Measurements from ENCODE around the gene C1QA.
"Not testable (repeated sequence)": the region's sequence is repeated elsewhere in the genome, so short reads cannot be mapped to it uniquely, and the experiment has no call there.

Gene C1QA

GRCh38 chr1:22671999-22672398, 35.6 kb downstream of the C1QA start:
- no peak for DNase-seq (ENCODE audit: low read depth in 3 of 3, low spot score in 1 of 3)

DNA sequence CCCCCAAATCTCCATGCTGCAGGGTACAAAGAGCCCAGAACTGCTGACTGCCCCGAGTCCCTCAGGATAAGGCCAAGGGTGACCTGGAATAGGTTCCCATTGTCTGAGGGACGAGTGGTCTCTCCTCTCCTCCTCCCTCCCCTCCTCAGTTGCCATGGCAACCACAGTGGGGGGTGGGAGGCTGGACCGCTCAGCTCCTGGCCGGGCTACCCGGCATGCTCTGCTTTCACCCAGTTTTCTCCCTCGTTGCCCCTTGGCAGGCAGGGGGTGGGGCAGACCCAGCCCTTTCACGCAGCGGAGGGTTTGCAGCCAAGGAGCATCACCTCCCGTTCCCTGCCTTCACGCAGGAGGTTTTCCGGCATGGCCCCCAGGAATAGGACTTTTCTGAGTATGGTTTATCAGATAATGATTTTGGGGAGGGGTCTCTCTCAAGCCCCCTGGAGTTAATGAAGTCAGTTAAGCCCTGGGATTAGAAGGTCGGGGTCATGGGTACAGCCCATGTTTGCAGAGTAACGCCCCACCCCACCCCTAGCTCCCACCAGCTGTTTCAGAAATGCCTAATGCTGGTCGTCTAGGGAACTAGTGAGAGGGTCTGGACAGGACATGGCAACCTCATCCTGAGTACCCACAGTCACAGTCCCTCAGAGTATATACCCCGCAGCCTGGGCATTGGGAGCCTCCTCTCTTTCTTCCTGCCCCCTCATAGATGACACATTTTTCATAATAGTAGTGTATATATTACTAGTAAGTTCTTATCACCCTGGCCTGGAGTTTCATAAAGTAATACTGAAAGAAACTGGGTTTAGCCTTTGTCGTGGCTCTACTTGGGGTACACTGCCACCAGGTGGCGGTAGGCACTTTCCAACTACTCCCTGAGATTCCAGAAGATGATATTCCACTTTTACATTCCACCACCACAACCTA, 37.3 kb downstream of the C1QA start:
- no peak for DNase-seq (ENCODE audit: low read depth in 3 of 3, low spot score in 1 of 3)

DNA sequence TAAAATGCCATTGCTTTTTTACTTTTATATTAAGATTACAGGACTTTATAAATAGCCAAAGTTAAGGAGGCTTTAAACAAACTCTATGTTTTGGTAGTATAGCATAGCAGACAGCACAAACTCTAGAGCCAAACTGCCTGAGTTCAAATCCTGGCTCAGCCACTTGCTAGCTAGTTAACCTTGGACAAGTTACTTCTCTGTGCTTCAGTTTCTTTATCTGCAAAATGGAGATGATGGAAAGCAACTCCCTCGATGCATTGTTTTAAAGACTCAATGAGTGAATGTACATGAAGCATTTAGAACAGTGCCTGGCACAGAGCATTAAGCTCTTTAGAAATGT, 38.0 kb downstream of the C1QA start:
- no peak for DNase-seq (ENCODE audit: low read depth in 3 of 3, low spot score in 1 of 3)

DNA sequence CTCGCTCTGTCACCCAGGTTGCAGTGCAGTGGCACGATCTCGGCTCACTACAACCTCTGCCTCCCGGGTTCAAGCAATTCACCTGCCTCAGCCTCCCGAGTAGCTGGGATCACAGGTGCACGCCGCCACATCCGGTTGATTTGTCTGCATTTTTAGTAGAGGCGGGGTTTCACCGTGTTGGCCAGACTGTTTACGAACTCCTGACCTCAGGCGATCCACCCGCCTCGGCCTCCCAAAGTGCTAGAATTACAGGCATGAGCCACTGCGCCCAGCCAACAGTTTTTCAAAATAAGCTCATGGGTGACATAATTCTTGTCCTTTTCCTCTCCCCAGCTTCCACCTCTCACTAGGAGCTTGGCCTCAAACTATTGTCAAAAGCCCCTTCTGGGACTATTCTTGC, 39.7 kb downstream of the C1QA start:
- not testable (repeated sequence) for DNase-seq (ENCODE audit: low read depth in 3 of 3, low spot score in 1 of 3)

DNA sequence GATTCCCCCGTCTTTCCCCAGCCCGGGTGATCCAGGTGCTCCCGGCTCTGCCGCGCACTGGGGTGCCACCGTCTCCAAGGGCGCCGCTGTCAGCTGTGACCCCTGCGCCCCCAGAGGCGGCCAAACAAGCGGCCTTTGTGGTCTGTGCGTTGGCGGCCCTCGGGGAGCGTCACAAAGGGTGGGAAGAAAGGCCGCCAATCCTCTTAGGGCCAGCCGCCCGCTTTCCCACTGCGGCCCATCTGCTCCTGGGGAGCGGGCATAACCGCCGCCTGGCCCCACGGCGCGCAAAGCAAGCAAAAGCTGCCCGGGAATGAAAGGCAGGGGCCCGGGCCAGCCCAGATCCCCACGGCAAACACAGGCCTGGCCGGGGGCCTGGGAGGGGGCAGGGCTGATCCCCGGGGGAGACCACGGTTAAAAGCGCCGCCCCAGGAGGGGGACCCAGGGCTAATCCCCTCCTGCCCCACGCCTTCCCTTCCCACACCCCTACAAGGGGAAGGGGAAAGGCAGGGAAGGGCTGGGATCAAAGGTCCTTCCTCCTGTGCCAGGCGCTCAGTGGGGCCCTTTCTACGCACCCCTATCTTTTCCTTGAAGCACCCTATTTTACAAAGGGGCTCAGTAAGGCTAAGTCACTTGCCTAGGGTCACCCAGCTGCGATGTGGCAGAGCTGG, 40.6 kb downstream of the C1QA start:
- DNase-seq (ENCODE audit: low read depth in 3 of 3, low spot score in 1 of 3) = no peak

- DNase-seq (ENCODE audit: low read depth in 3 of 3, low spot score in 1 of 3) = no peak
These were observed 41.8 kb downstream of the C1QA start for GRCh38 chr1:22677931-22678896.

GRCh38 chr1:22680726-22681125, 44.3 kb downstream of the C1QA start:
- no peak for DNase-seq (ENCODE audit: low read depth in 3 of 3, low spot score in 1 of 3)

DNA sequence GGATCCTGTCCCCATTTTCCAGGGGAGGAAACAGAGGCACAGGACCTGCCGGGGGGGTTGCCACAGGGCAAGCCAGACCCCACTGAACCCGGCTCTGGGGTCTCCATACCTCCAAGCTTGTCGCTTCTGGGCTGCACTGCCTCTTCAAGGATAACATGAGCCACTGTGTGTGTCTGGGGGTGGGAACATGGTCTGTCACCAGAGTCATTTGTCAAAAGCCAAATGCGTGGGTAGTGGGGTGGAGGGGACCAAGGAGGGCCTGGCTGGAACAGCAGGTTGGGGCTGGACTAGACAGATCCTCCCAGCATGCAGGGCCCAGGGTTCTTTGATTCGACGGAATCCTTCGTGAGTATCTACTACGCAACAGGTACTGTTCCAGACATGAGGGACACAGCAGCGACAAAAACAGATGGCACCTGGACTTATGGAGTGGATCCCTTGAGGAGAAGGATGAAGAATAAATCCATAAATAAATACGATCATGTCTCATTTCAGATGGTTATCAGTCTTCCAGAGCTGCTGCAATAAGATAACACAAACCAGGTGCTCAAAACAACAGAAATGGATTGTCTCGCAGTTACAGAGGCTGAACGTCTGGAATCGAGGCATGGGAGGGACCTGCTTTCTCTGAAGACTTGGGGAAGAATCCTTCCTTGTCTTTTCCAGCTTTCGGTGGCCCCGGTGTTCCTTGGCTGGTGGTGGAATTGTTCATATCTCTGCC, 45.3 kb downstream of the C1QA start:
- no peak for DNase-seq (ENCODE audit: low read depth in 3 of 3, low spot score in 1 of 3)

DNA sequence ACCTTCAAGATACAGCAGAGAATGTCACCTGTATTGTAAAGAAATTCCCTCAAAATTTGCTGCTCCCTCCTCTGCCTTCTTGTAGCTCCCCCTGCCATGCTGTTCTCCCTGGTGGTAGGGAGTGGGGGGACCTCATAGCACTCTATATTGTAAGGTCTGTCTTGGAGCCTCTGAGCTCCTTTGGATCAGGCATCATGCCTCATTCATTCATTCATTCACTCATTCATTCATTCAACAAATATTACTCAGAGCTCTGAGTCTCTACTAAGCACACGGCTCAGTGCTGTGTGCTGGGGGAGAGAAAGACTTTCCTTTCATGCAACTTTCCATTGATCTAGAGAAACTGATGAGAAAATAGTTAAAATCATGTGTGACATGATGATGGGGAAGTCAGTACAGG, 47.1 kb downstream of the C1QA start:
- DNase-seq (ENCODE audit: low read depth in 3 of 3, low spot score in 1 of 3) = no peak

- no peak for DNase-seq (ENCODE audit: low read depth in 3 of 3, low spot score in 1 of 3)
These were observed 49.2 kb downstream of the C1QA start for GRCh38 chr1:22685591-22686059.

DNA sequence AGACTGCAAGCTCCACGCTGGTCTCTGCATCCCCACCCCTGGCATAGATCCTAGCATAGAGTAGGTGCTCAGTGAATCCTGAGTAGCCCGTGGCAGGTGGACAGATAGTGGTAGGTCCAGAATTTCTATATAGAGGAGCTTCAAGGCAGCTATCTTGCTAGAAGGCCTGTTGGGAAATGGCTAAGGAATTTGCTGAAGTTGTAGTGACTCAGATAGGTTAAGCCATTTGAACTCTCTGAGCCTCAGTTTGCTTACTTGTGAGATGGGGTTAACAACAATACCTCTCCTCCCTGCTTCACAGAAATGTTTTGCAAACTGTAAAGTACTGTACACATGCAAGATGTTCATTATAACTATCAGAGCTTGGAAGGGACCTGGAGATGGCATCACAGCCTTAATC, 50.8 kb downstream of the C1QA start:
- no peak for DNase-seq (ENCODE audit: low read depth in 3 of 3, low spot score in 1 of 3)

- DNase-seq (ENCODE audit: low read depth in 3 of 3, low spot score in 1 of 3) = no peak
These were observed 52.0 kb downstream of the C1QA start for GRCh38 chr1:22688466-22688865.

Measured in stimulated activated CD4-positive, alpha-beta T cell treated with anti-CD3 and anti-CD28 coated beads, TNF-alpha, amount 100 ng/mL, for 1 hour (primary cell).